HepG2 (cell line): ENCODE results near the gene CNTNAP1. TPM values are rescaled to one million over a fixed set of nuclear protein-coding genes. Genes with fewer than 3 reads are reported as not detected.

Experiments used
- PAF1 ChIP-seq: IDR thresholded peaks from 2 replicates; pipeline ENCODE4 v1.6.1; 2016; ENCODE audit warnings: missing genetic modification reagents, missing compliant biosample characterization
- REXO4 ChIP-seq: sonication (generic); formaldehyde crosslinking; IDR thresholded peaks from 2 replicates; pipeline ENCODE4 v1.8.0; 2022; ENCODE audit warnings: missing genetic modification reagents, mild to moderate bottlenecking, borderline replicate concordance
- SRSF4 ChIP-seq: fragments of 200-400 bp; formaldehyde crosslinking; IDR thresholded peaks from one replicate; pipeline ENCODE4 v1.6.1; 2018; ENCODE audit warnings: mild to moderate bottlenecking, low read depth, low read length, moderate library complexity; ENCODE audit not compliant: poor library complexity, severe bottlenecking
- ZNF513 ChIP-seq: sonication (generic); formaldehyde crosslinking; conservative IDR thresholded peaks from 2 replicates; pipeline ENCODE4 v1.5.0; 2020; ENCODE audit warnings: missing genetic modification reagents
- polyA plus RNA-seq, 8 experiments: library from polyadenylated mRNA; depleted of rRNA in 3 of 8; stranded (reverse) in 7 of 8; unstranded in 1 of 8; fragments of >200 nt; fragmentation: Illumina TruSeq in 4 of 8; extraction: Trizol in 4 of 8; gene quantifications; 2 replicates each; pipeline versions ENCODE4 v1.2.1 to v1.2.3, GENCODE V29; 2011 to 2016; ENCODE audit warnings: low read depth in 4 of 8, missing spikeins in 1 of 8, mixed read lengths in 1 of 8; ENCODE audit not compliant: insufficient read depth in 1 of 8
- total RNA-seq, 5 experiments: library from RNA; depleted of rRNA; stranded (reverse); fragments of >200 nt; fragmentation: Illumina TruSeq; extraction: Trizol; gene quantifications; 2 replicates each; pipeline ENCODE4 v1.2.3, GENCODE V29; 2016; ENCODE audit warnings: low read depth in 1 of 5
- TF ChIP-seq, protein P1 (sequence below): fragments of 450-650 bp; IDR thresholded peaks from 2 replicates; pipeline ENCODE4 v1.6.1; 2017
- TF ChIP-seq, protein P2 (sequence below): sonication (generic); formaldehyde crosslinking; IDR thresholded peaks from one replicate; pipeline ENCODE4 v1.5.1; 2020; ENCODE audit warnings: mild to moderate bottlenecking, missing genetic modification reagents; ENCODE audit errors: not compliant biosample characterization
- TF ChIP-seq, protein P3 (sequence below): sonication (generic); formaldehyde crosslinking; IDR thresholded peaks from 2 replicates; pipeline ENCODE4 v1.5.0; 2020; ENCODE audit warnings: missing genetic modification reagents, mild to moderate bottlenecking, borderline replicate concordance

The CNTNAP1 gene
- total and polyA plus RNA-seq, 2 of the 13 experiments (the other 11 are each of a cell fraction or from before 2014, with no cell fraction given) = 4.5 to 7.7 TPM

- TF ChIP-seq REXO4 (no peak; the same call in 1 of the 2 replicates), PAF1 (no peak), ZNF513 (CRISPR knock-in tag) (0 out of 2 replicates have a peak, but pooled peaks have one; percentile 25), SRSF4 (peak; percentile 54)
- TF ChIP-seq, protein P1, sequence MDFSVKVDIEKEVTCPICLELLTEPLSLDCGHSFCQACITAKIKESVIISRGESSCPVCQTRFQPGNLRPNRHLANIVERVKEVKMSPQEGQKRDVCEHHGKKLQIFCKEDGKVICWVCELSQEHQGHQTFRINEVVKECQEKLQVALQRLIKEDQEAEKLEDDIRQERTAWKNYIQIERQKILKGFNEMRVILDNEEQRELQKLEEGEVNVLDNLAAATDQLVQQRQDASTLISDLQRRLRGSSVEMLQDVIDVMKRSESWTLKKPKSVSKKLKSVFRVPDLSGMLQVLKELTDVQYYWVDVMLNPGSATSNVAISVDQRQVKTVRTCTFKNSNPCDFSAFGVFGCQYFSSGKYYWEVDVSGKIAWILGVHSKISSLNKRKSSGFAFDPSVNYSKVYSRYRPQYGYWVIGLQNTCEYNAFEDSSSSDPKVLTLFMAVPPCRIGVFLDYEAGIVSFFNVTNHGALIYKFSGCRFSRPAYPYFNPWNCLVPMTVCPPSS = no peak
- TF ChIP-seq, protein P2, sequence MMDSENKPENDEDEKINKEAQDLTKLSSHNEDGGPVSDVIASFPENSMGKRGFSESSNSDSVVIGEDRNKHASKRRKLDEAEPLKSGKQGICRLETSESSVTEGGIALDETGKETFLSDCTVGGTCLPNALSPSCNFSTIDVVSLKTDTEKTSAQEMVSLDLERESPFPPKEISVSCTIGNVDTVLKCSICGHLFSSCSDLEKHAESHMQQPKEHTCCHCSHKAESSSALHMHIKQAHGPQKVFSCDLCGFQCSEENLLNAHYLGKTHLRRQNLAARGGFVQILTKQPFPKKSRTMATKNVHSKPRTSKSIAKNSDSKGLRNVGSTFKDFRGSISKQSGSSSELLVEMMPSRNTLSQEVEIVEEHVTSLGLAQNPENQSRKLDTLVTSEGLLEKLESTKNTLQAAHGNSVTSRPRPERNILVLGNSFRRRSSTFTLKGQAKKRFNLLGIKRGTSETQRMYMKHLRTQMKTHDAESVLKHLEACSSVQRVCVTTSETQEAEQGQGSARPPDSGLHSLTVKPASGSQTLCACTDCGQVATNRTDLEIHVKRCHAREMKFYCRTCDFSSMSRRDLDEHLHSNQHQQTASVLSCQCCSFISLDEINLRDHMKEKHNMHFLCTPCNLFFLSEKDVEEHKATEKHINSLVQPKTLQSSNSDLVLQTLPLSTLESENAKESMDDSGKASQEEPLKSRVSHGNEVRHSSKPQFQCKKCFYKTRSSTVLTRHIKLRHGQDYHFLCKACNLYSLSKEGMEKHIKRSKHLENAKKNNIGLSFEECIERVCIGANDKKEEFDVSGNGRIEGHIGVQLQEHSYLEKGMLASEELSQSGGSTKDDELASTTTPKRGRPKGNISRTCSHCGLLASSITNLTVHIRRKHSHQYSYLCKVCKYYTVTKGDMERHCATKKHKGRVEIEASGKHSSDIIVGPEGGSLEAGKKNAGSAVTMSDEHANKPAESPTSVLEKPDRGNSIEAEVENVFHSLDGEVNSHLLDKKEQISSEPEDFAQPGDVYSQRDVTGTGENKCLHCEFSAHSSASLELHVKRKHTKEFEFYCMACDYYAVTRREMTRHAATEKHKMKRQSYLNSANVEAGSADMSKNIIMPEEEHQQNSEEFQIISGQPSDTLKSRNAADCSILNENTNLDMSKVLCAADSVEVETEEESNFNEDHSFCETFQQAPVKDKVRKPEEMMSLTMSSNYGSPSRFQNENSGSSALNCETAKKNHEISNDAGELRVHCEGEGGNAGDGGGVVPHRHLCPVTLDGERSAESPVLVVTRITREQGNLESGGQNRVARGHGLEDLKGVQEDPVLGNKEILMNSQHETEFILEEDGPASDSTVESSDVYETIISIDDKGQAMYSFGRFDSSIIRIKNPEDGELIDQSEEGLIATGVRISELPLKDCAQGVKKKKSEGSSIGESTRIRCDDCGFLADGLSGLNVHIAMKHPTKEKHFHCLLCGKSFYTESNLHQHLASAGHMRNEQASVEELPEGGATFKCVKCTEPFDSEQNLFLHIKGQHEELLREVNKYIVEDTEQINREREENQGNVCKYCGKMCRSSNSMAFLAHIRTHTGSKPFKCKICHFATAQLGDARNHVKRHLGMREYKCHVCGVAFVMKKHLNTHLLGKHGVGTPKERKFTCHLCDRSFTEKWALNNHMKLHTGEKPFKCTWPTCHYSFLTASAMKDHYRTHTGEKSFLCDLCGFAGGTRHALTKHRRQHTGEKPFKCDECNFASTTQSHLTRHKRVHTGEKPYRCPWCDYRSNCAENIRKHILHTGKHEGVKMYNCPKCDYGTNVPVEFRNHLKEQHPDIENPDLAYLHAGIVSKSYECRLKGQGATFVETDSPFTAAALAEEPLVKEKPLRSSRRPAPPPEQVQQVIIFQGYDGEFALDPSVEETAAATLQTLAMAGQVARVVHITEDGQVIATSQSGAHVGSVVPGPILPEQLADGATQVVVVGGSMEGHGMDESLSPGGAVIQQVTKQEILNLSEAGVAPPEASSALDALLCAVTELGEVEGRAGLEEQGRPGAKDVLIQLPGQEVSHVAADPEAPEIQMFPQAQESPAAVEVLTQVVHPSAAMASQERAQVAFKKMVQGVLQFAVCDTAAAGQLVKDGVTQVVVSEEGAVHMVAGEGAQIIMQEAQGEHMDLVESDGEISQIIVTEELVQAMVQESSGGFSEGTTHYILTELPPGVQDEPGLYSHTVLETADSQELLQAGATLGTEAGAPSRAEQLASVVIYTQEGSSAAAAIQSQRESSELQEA (CRISPR knock-in tag) = peak; percentile 6
- TF ChIP-seq, protein P3, sequence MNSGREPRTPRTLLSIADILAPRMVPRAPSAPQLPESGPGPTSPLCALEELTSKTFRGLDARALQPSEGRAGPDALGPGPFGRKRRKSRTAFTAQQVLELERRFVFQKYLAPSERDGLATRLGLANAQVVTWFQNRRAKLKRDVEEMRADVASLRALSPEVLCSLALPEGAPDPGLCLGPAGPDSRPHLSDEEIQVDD (CRISPR knock-in tag) = no peak; the same call in none of the 2 replicates
These were observed 62.7 kb downstream of the CNTNAP1 start, which contains the start of gene EZH1 (continued) for GRCh38 chr17:42744806-42745617.
